Activated CD4-positive, alpha-beta T cell treated with anti-CD3 and anti-CD28 coated beads, Interleukin-2, amount 50 U/mL, for 24 hours (primary cell): ENCODE measurements around the gene KTI12.

ENCODE experiments used
- DNase-seq, 2 donors: peaks; one replicate each; pipeline ENCODE4 v3.0.0-alpha.2; 2020; ENCODE audit warnings: low read depth in 1 of 2, low spot score in 1 of 2

KTI12 gene

GRCh38 chr1:51989582-51990477 lies 43.8 kb downstream of the KTI12 start:
- DNase-seq, result no peak

GRCh38 chr1:51988254-51988653 lies 45.4 kb downstream of the KTI12 start:
- DNase-seq, result no peak

GRCh38 chr1:51986718-51987117 lies 46.9 kb downstream of the KTI12 start:
- no peak for DNase-seq

- DNase-seq, result no peak
Measured at GRCh38 chr1:51982161-51982560, 51.4 kb downstream of the KTI12 start.
